GM12801 (cell line): ENCODE data around the gene IFI6.

Experiments
- CTCF ChIP-seq: IDR thresholded peaks from one replicate; pipeline ENCODE4 v1.5.1; 2011; ENCODE audit warnings: control low read depth; ENCODE audit not compliant: insufficient read length; ENCODE audit errors: extremely low read depth

IFI6 gene

GRCh38 chr1:27633640-27634176, 38.3 kb downstream of the IFI6 start:
- TF ChIP-seq CTCF, result no peak

- TF ChIP-seq CTCF, result no peak
Measured at GRCh38 chr1:27633298-27633610, 38.7 kb downstream of the IFI6 start.

- TF ChIP-seq CTCF, result no peak
Measured at GRCh38 chr1:27632387-27633297, 39.4 kb downstream of the IFI6 start.

- TF ChIP-seq CTCF, result no peak
Measured at GRCh38 chr1:27630859-27631491, 41.0 kb downstream of the IFI6 start.

GRCh38 chr1:27628712-27629111, 43.3 kb downstream of the IFI6 start:
- TF ChIP-seq CTCF, result no peak

- no peak for TF ChIP-seq CTCF
Measured at GRCh38 chr1:27627061-27627460, 44.9 kb downstream of the IFI6 start.

GRCh38 chr1:27626031-27626935, 45.7 kb downstream of the IFI6 start:
- no peak for TF ChIP-seq CTCF
